ENCODE measurements around the gene ITPKB. TPM values are rescaled to one million over a fixed set of nuclear protein-coding genes. Genes with fewer than 3 reads are reported as not detected.

The ITPKB gene
- total RNA-seq, 1 experiment from 2014 or later, result 17.7 TPM

- H3K4me2 ChIP-seq (ENCODE audit: low read length), result no peak overlapping the region
- H3K9me2 ChIP-seq (replicated peaks; ENCODE audit: low read length), result no peaks in the 10 kb centered on the region
- BruUV-seq (replicated peaks), result no TSS peak
- no peak overlapping the region for H3K4me3 ChIP-seq (ENCODE audit: low read length)
- H3K36me3 ChIP-seq (ENCODE audit: low read depth, low read length), result no peaks in the 10 kb centered on the region
- ChIA-PET POLR2A (ENCODE audit: unreplicated experiment) (no interaction called here), CTCF (no interaction called here)
- no peaks in the 10 kb centered on the region for H3K9me3 ChIP-seq (ENCODE audit: low read length)
- H3K27ac ChIP-seq (ENCODE audit: low read length), result no peak overlapping the region
- H3K79me2 ChIP-seq (ENCODE audit: low read length), result no peaks in the 10 kb centered on the region
- DNase-seq, result no peak
- no peak overlapping the region for H2AFZ ChIP-seq (ENCODE audit: low read length)
- no peak for ATAC-seq
- H4K20me1 ChIP-seq (ENCODE audit: low read length), result no peaks in the 10 kb centered on the region
- TF ChIP-seq CTCF (conservative IDR thresholded peaks at IDR 0.05; ENCODE audit: low read depth, low read length), result no peak
- TF ChIP-seq EZH2phosphoT487 (IDR thresholded peaks at IDR 0.05; ENCODE audit: borderline replicate concordance, low read length), result no peak
- peaks cover 7% of the 10 kb centered on the region for H3F3A ChIP-seq (ENCODE audit: low read length, unreplicated experiment)
- no peaks in the 10 kb centered on the region for H3K27me3 ChIP-seq (ENCODE audit: low read length)
- intact Hi-C loops (cut with micrococcal nuclease), result no loop called here
- peaks cover 29% of the 10 kb centered on the region for H3K4me1 ChIP-seq (ENCODE audit: insufficient read depth, low read length)
- H3K9ac ChIP-seq (ENCODE audit: low read length), result no peak overlapping the region
Measured at GRCh38 chr1:226678701-226679100, 60.4 kb downstream of the ITPKB start.

- intact Hi-C loops (cut with micrococcal nuclease), result no loop called here
- no peak for ATAC-seq
Measured at GRCh38 chr1:226678251-226678650, 60.8 kb downstream of the ITPKB start.

More at GRCh38 chr1:226678251-226678650, 60.8 kb downstream of the ITPKB start:
- H3F3A ChIP-seq (ENCODE audit: low read length, unreplicated experiment), result peaks cover 7% of the 10 kb centered on the region
- no peaks in the 10 kb centered on the region for H4K20me1 ChIP-seq (ENCODE audit: low read length)
- H2AFZ ChIP-seq (ENCODE audit: low read length), result no peak overlapping the region
- H3K9ac ChIP-seq (ENCODE audit: low read length), result no peak overlapping the region
- H3K79me2 ChIP-seq (ENCODE audit: low read length), result no peaks in the 10 kb centered on the region
- no peaks in the 10 kb centered on the region for H3K36me3 ChIP-seq (ENCODE audit: low read depth, low read length)
- POLR2A ChIA-PET (ENCODE audit: unreplicated experiment), result no interaction called here
- DNase-seq, result no peak
- no peaks in the 10 kb centered on the region for H3K9me2 ChIP-seq (replicated peaks; ENCODE audit: low read length)
- H3K4me1 ChIP-seq (ENCODE audit: insufficient read depth, low read length), result peaks cover 29% of the 10 kb centered on the region
- TF ChIP-seq CTCF (conservative IDR thresholded peaks at IDR 0.05; ENCODE audit: low read depth, low read length) (no peak), EZH2phosphoT487 (IDR thresholded peaks at IDR 0.05; ENCODE audit: borderline replicate concordance, low read length) (no peak), EZH2 (IDR thresholded peaks at IDR 0.05; ENCODE audit: low read length, unreplicated experiment) (no peak)
- H3K27me3 ChIP-seq (ENCODE audit: low read length), result no peaks in the 10 kb centered on the region
- H3K9me3 ChIP-seq (ENCODE audit: low read length), result no peaks in the 10 kb centered on the region
- no peak overlapping the region for H3K4me2 ChIP-seq (ENCODE audit: low read length)
- BruUV-seq (replicated peaks), result no TSS peak
- CTCF ChIA-PET, result interaction anchor here (0.6 to 1.6 kb wide), 2 partner anchors 10 to 52 kb away, joined by 7 to 11 read pairs; no protein-coding TSS in a partner anchor
- H3K4me3 ChIP-seq (ENCODE audit: low read length), result no peak overlapping the region
- no peak overlapping the region for H3K27ac ChIP-seq (ENCODE audit: low read length)

Data from PC-3 (cell line).